PFSK-1 (cell line): ENCODE measurements around the gene NOCT.

Source experiments
- FOXP2 ChIP-seq: optimal IDR thresholded peaks from 2 replicates; pipeline ENCODE3; 2011; ENCODE audit warnings: borderline replicate concordance, control low read depth, inconsistent platforms; ENCODE audit not compliant: insufficient read depth; ENCODE audit errors: extremely low read length, extremely low read depth
- POLR2AphosphoS5 ChIP-seq: IDR thresholded peaks from 2 replicates; pipeline ENCODE4 v1.6.1; 2012; ENCODE audit warnings: low read depth, mild to moderate bottlenecking, control low read depth, low read length, moderate library complexity
- REST ChIP-seq, 2 experiments: IDR thresholded peaks; 2 replicates each; pipeline versions ENCODE4 v1.6.1 to v1.8.0; 2011 to 2012; ENCODE audit warnings: low read depth in 2 of 2, low read length in 2 of 2, control low read depth in 1 of 2, inconsistent platforms in 1 of 2, mild to moderate bottlenecking in 1 of 2, moderate library complexity in 1 of 2; ENCODE audit not compliant: insufficient read depth in 1 of 2
- SIN3A ChIP-seq: IDR thresholded peaks from 2 replicates; pipeline ENCODE4 v1.6.1; 2012; ENCODE audit warnings: mild to moderate bottlenecking, low read length, moderate library complexity, borderline replicate concordance; ENCODE audit not compliant: insufficient read depth
- TAF1 ChIP-seq: IDR thresholded peaks from 2 replicates; pipeline ENCODE4 v1.6.1; 2012; ENCODE audit warnings: low read length, control low read depth, borderline replicate concordance; ENCODE audit not compliant: insufficient read depth

The NOCT gene

GRCh38 chr4:138981930-138982390 lies 33.6 kb upstream of the NOCT start:
- TF ChIP-seq SIN3A = no peak
- no peak for TF ChIP-seq TAF1
- no peak for TF ChIP-seq REST (IDR thresholded peaks at IDR 0.05; ENCODE audit: insufficient read depth in 1 of 2, low read depth in 2 of 2, low read length in 2 of 2)
- no peak for TF ChIP-seq POLR2AphosphoS5
- no peak for TF ChIP-seq FOXP2

- TF ChIP-seq POLR2AphosphoS5 (no peak), SIN3A (no peak), REST (IDR thresholded peaks at IDR 0.05; ENCODE audit: insufficient read depth in 1 of 2, low read depth in 2 of 2, low read length in 2 of 2) (no peak), FOXP2 (no peak), TAF1 (no peak)
These were observed 32.8 kb upstream of the NOCT start for GRCh38 chr4:138982754-138983153.

GRCh38 chr4:138983690-138984089 lies 31.9 kb upstream of the NOCT start:
- TF ChIP-seq REST (IDR thresholded peaks at IDR 0.05; ENCODE audit: insufficient read depth in 1 of 2, low read depth in 2 of 2, low read length in 2 of 2) (no peak), TAF1 (no peak), FOXP2 (no peak)

GRCh38 chr4:138984647-138985046 lies 30.9 kb upstream of the NOCT start:
- no peak for TF ChIP-seq FOXP2
- TF ChIP-seq SIN3A = no peak
- TF ChIP-seq TAF1 = no peak
- no peak for TF ChIP-seq POLR2AphosphoS5
- no peak for TF ChIP-seq REST (IDR thresholded peaks at IDR 0.05; ENCODE audit: insufficient read depth in 1 of 2, low read depth in 2 of 2, low read length in 2 of 2)

GRCh38 chr4:138992676-138993075 lies 22.9 kb upstream of the NOCT start:
- TF ChIP-seq TAF1 (no peak), FOXP2 (no peak), SIN3A (no peak), POLR2AphosphoS5 (no peak), REST (IDR thresholded peaks at IDR 0.05; ENCODE audit: insufficient read depth in 1 of 2, low read depth in 2 of 2, low read length in 2 of 2) (no peak)
